Measurements from ENCODE around the gene CACNA1E.

CACNA1E gene

GRCh38 chr1:181675091-181675917 is 192.0 kb downstream of the CACNA1E start:
- DNase-seq, result peak in 12 of 56 donors; percentile 8 to 58 (median 23)

- no peak for DNase-seq
Observed at GRCh38 chr1:181675918-181676190, 192.5 kb downstream of the CACNA1E start.

- DNase-seq, result peak in 29 of 56 donors; percentile 3 to 78 (median 31)
Observed at GRCh38 chr1:181676269-181676668, 193.0 kb downstream of the CACNA1E start.

- peak in 26 of 56 donors; percentile 7 to 75 (median 44) for DNase-seq
Observed at GRCh38 chr1:181680332-181680731, 197.0 kb downstream of the CACNA1E start.

GRCh38 chr1:181680871-181681270 is 197.6 kb downstream of the CACNA1E start:
- DNase-seq, result peak in 18 of 56 donors; percentile 12 to 72 (median 41)

GRCh38 chr1:181685211-181685610 is 201.9 kb downstream of the CACNA1E start:
- no peak for DNase-seq

- DNase-seq, result no peak
Observed at GRCh38 chr1:181701891-181702290, 218.6 kb downstream of the CACNA1E start.

GRCh38 chr1:181704546-181704945 is 221.2 kb downstream of the CACNA1E start:
- peak in 3 of 56 donors; percentile 10 to 29 (median 22) for DNase-seq

- DNase-seq, result no peak
Observed at GRCh38 chr1:181711820-181712219, 228.5 kb downstream of the CACNA1E start.

- DNase-seq, result peak in 14 of 56 donors; percentile 7 to 56 (median 20)
Observed at GRCh38 chr1:181712711-181713110, 229.4 kb downstream of the CACNA1E start.

GRCh38 chr1:181714428-181714827 is 231.1 kb downstream of the CACNA1E start:
- DNase-seq, result no peak

- DNase-seq, result no peak
Observed at GRCh38 chr1:181718034-181718433, 234.7 kb downstream of the CACNA1E start.

GRCh38 chr1:181726320-181727012 is 243.1 kb downstream of the CACNA1E start:
- no peak for DNase-seq

GRCh38 chr1:181730606-181731005 is 247.3 kb downstream of the CACNA1E start:
- DNase-seq, result peak in 11 of 56 donors; percentile 18 to 54 (median 37)

- DNase-seq, result no peak
Observed at GRCh38 chr1:181732218-181732990, 249.1 kb downstream of the CACNA1E start.

GRCh38 chr1:181733486-181733885 is 250.2 kb downstream of the CACNA1E start:
- DNase-seq, result no peak

- peak in 3 of 56 donors; percentile 8 to 24 (median 10) for DNase-seq
Observed at GRCh38 chr1:181737056-181737455, 253.7 kb downstream of the CACNA1E start.

GRCh38 chr1:181739214-181739613 is 255.9 kb downstream of the CACNA1E start:
- peak in 11 of 56 donors; percentile 1 to 57 (median 15) for DNase-seq

- DNase-seq, result no peak
Observed at GRCh38 chr1:181742426-181742825, 259.1 kb downstream of the CACNA1E start.

GRCh38 chr1:181743878-181744312 is 260.6 kb downstream of the CACNA1E start:
- DNase-seq, result peak in 14 of 56 donors; percentile 2 to 49 (median 10)

- no peak for DNase-seq
Observed at GRCh38 chr1:181746224-181746623, 262.9 kb downstream of the CACNA1E start.

GRCh38 chr1:181748013-181748412 is 264.7 kb downstream of the CACNA1E start:
- DNase-seq, result no peak

Measured in nucleus accumbens (tissue), 56 donors.